HCT116 (cell line): ENCODE data around the gene MEGF10. TPM values are rescaled to one million over a fixed set of nuclear protein-coding genes. Genes with fewer than 3 reads are reported as not detected.

Source experiments
- ATAC-seq: fragments of 200-7000 bp; cut with Tn5 transposase; 2 replicates; pipeline ENCODE4 v1.9.1; 2020; ENCODE audit warnings: mild to moderate bottlenecking, moderate library complexity
- BruUV-seq: library from RNA; stranded (reverse); fragments of 400-500 nt; replicated peaks from 2 replicates; lab custom pipeline; 2021; lab: Mats Ljungman, UMichigan
- CTCF ChIA-PET: fragments of 300-600 bp; sonication (Branson Sonifier 250); formaldehyde crosslinking; loops from one replicate; lab custom pipeline; 2021; ENCODE audit warnings: antibody characterized with exemption; lab: Charles Lee
- POLR2A ChIA-PET: fragments of 300-600, 350-600 bp; sonication (Branson Sonifier 250); formaldehyde crosslinking; loops from one replicate; lab custom pipeline; 2021; ENCODE audit warnings: antibody characterized with exemption; lab: Charles Lee
- RAD21 ChIA-PET, 2 experiments: fragments of 300-600 bp; sonication (Branson Sonifier 250); formaldehyde crosslinking; loops; one replicate each; lab custom pipeline; 2023; ENCODE audit warnings: low total read pairs in 2 of 2; ENCODE audit not compliant: uncharacterized antibody in 2 of 2, unreplicated experiment in 2 of 2, low non-redundant PET in 1 of 2; lab: Charles Lee
- DNase-seq: peaks from one replicate; pipeline ENCODE4 v3.0.0-alpha.2; 2010; ENCODE audit warnings: low read depth, low spot score
- H2AFZ ChIP-seq: fragments of 200-600 bp; shearing (Covaris generic), sonication (generic); 2 replicates; pipeline ENCODE4 v1.6.1; 2017; ENCODE audit warnings: low read depth, mixed run types, mixed read lengths, antibody characterized with exemption, low read length; ENCODE audit not compliant: poor library complexity, severe bottlenecking
- H3K27ac ChIP-seq: 2 replicates; pipeline ENCODE4 v1.5.1; 2012; ENCODE audit warnings: low read depth, low read length
- H3K27me3 ChIP-seq: fragments of 200-600 bp; sonication (generic); 2 replicates; pipeline ENCODE4 v1.6.1; 2016; ENCODE audit warnings: mixed run types, low read length, mixed read lengths; ENCODE audit not compliant: insufficient read depth
- H3K36me3 ChIP-seq, 2 experiments: fragments of 200-500 bp in 1 of 2; fragments of 200-600 bp in 1 of 2; sonication (Bioruptor generic) in 1 of 2; sonication (generic) in 1 of 2; 2 replicates each; pipeline versions ENCODE4 v1.5.1 to v1.6.1; 2014 to 2016; ENCODE audit warnings: low read length in 2 of 2, inconsistent platforms in 1 of 2, mixed read lengths in 1 of 2, mixed run types in 1 of 2; ENCODE audit not compliant: insufficient read depth in 2 of 2, control insufficient read depth in 1 of 2
- H3K4me1 ChIP-seq, 2 experiments: fragments of 200-600 bp in 1 of 2; sonication (generic) in 1 of 2; 2 replicates each; pipeline versions ENCODE4 v1.5.1 to v1.6.1; 2012 to 2017; ENCODE audit warnings: low read length in 2 of 2, inconsistent platforms in 1 of 2, mild to moderate bottlenecking in 1 of 2, mixed read lengths in 1 of 2, mixed run types in 1 of 2, moderate library complexity in 1 of 2; ENCODE audit not compliant: insufficient read depth in 2 of 2, control insufficient read depth in 1 of 2
- H3K4me2 ChIP-seq: fragments of 200-600 bp; sonication (generic); 2 replicates; pipeline ENCODE4 v1.6.1; 2017; ENCODE audit warnings: mixed run types, low read length, mixed read lengths
- H3K4me3 ChIP-seq, 2 experiments: fragments of 200-600 bp in 1 of 2; sonication (generic) in 1 of 2; replicated peaks in 1 of 2; 2 replicates each; pipeline ENCODE4 v1.5.1; 2011 to 2016; ENCODE audit warnings: low read length in 2 of 2, control low read depth in 1 of 2, low read depth in 1 of 2, mild to moderate bottlenecking in 1 of 2, mixed read lengths in 1 of 2, mixed run types in 1 of 2
- H3K79me2 ChIP-seq: fragments of 200-600 bp; sonication (generic); 2 replicates; pipeline ENCODE4 v1.6.1; 2017; ENCODE audit warnings: mild to moderate bottlenecking, mixed run types, low read length, moderate library complexity, mixed read lengths; ENCODE audit not compliant: insufficient read depth
- H3K9ac ChIP-seq: fragments of 200-600 bp; sonication (generic); 2 replicates; pipeline ENCODE4 v1.6.1; 2016; ENCODE audit warnings: low read length, mixed read lengths
- H3K9me2 ChIP-seq: fragments of 200-600 bp; sonication (generic), shearing (Covaris generic); 2 replicates; pipeline ENCODE4 v1.6.1; 2017; ENCODE audit warnings: mixed run types, mild to moderate bottlenecking, moderate library complexity; ENCODE audit not compliant: insufficient read depth
- H3K9me3 ChIP-seq, 2 experiments: fragments of 200-500 bp in 1 of 2; fragments of 200-600 bp in 1 of 2; sonication (Bioruptor generic) in 1 of 2; sonication (generic) in 1 of 2; 2 replicates each; pipeline ENCODE4 v1.6.1; 2014 to 2017; ENCODE audit warnings: low read length in 2 of 2, mixed read lengths in 2 of 2, inconsistent platforms in 1 of 2, low read depth in 1 of 2, mild to moderate bottlenecking in 1 of 2, mixed run types in 1 of 2, moderate library complexity in 1 of 2; ENCODE audit not compliant: control insufficient read depth in 1 of 2, insufficient read depth in 1 of 2
- H4K20me1 ChIP-seq: fragments of 200-600 bp; sonication (generic), shearing (Covaris generic); 2 replicates; pipeline ENCODE4 v1.6.1; 2017; ENCODE audit warnings: mixed run types, mild to moderate bottlenecking, moderate library complexity; ENCODE audit not compliant: insufficient read depth
- CBX3 ChIP-seq: IDR thresholded peaks from 2 replicates; pipeline ENCODE4 v1.6.1; 2012; ENCODE audit warnings: low read depth
- CTCF ChIP-seq, 3 experiments: fragments of 200-600 bp in 1 of 3; sonication (generic) in 1 of 3; IDR thresholded peaks in 2 of 3; conservative IDR thresholded peaks in 1 of 3; 2 replicates each; pipeline ENCODE4 v1.5.1; 2012 to 2017; ENCODE audit warnings: low read depth in 2 of 3, low read length in 2 of 3, antibody characterized with exemption in 1 of 3, borderline replicate concordance in 1 of 3, control low read depth in 1 of 3, mild to moderate bottlenecking in 1 of 3, mixed read lengths in 1 of 3, mixed run types in 1 of 3, moderate library complexity in 1 of 3; ENCODE audit not compliant: insufficient read depth in 1 of 3
- EZH2phosphoT487 ChIP-seq: fragments of 200-600 bp; IDR thresholded peaks from 2 replicates; pipeline ENCODE4 v1.6.1; 2018; ENCODE audit warnings: antibody characterized with exemption, borderline replicate concordance
- FOSL1 ChIP-seq: IDR thresholded peaks from 2 replicates; pipeline ENCODE4 v1.6.1; 2012; ENCODE audit warnings: low read depth
- JUND ChIP-seq: IDR thresholded peaks from 2 replicates; pipeline ENCODE4 v1.6.1; 2012
- MAX ChIP-seq: IDR thresholded peaks from 2 replicates; pipeline ENCODE4 v1.6.1; 2012
- REST ChIP-seq: IDR thresholded peaks from 2 replicates; pipeline ENCODE4 v1.6.1; 2012; ENCODE audit warnings: low read depth
- SP1 ChIP-seq: IDR thresholded peaks from 2 replicates; pipeline ENCODE4 v1.6.1; 2012; ENCODE audit warnings: low read depth
- TCF7L2 ChIP-seq: IDR thresholded peaks from 2 replicates; pipeline ENCODE4 v1.7.0; 2011; ENCODE audit warnings: borderline replicate concordance, inconsistent platforms; ENCODE audit not compliant: insufficient read depth, insufficient read length; ENCODE audit errors: extremely low read depth
- YY1 ChIP-seq: IDR thresholded peaks from 2 replicates; pipeline ENCODE4 v1.6.1; 2011; ENCODE audit warnings: low read length, low read depth, moderate library complexity, mild to moderate bottlenecking; ENCODE audit not compliant: insufficient replicate concordance; ENCODE audit errors: extremely low read depth
- ZNF274 ChIP-seq: fragments of 200-500 bp; sonication (Bioruptor generic); IDR thresholded peaks from 2 replicates; pipeline ENCODE4 v1.6.1; 2014; ENCODE audit warnings: mild to moderate bottlenecking, low read depth, low read length, inconsistent platforms
- intact Hi-C: fragments of 100-400 bp; cut with micrococcal nuclease; formaldehyde crosslinking; loops from 2 replicates; pipeline ENCODE4 v1.10.0; 2022
- total RNA-seq: library from RNA; stranded (reverse); gene quantifications from one replicate; pipeline ENCODE4 v1.2.1, GENCODE V29; 2021; ENCODE audit not compliant: unreplicated experiment

MEGF10 gene
- total RNA-seq, 1 experiment from 2014 or later, result 0.02 TPM

GRCh38 chr5:127363403-127363802, 72.8 kb downstream of the MEGF10 start:
- no TSS peak for BruUV-seq
- ATAC-seq (no peak), DNase-seq (no peak)
- Histone ChIP-seq H3K79me2 (no peaks in the 10 kb centered on the region), H3K9me2 (no peaks in the 10 kb centered on the region), H3K4me3 (no peak overlapping the region), H3K36me3 (no peaks in the 10 kb centered on the region), H3K4me1 (no peaks in the 10 kb centered on the region), H3K4me2 (no peak overlapping the region), H3K27ac (no peak overlapping the region), H3K9me3 (no peaks in the 10 kb centered on the region), H3K27me3 (no peaks in the 10 kb centered on the region), H2AFZ (no peak overlapping the region), H4K20me1 (no peaks in the 10 kb centered on the region), H3K9ac (no peak overlapping the region)
- TF ChIP-seq REST (no peak), TCF7L2 (no peak), EZH2phosphoT487 (no peak), CBX3 (no peak), SP1 (no peak), ZNF274 (no peak)
- intact Hi-C loops, result no loop called here
- ChIA-PET RAD21 (no interaction called here), CTCF (no interaction called here), POLR2A (no interaction called here)

- H3K9me3 ChIP-seq, result no peaks in the 10 kb centered on the region
- H3K79me2 ChIP-seq, result no peaks in the 10 kb centered on the region
- H3K9me2 ChIP-seq, result no peaks in the 10 kb centered on the region
- intact Hi-C loops, result no loop called here
- no peak overlapping the region for H3K27ac ChIP-seq
- DNase-seq (no peak), ATAC-seq (no peak)
- H3K27me3 ChIP-seq, result no peaks in the 10 kb centered on the region
- H3K4me1 ChIP-seq, result no peaks in the 10 kb centered on the region; a peak in 1 of 4 replicates
- ChIA-PET POLR2A (no interaction called here), CTCF (no interaction called here), RAD21 (no interaction called here)
- H2AFZ ChIP-seq, result no peak overlapping the region
- no TSS peak for BruUV-seq
- H3K4me3 ChIP-seq, result no peak overlapping the region
- no peak overlapping the region for H3K9ac ChIP-seq
- no peaks in the 10 kb centered on the region for H3K36me3 ChIP-seq
- TF ChIP-seq JUND, result no peak
- no peak for TF ChIP-seq YY1
- TF ChIP-seq SP1, result no peak
- no peak for TF ChIP-seq TCF7L2
- no peak for TF ChIP-seq FOSL1
- TF ChIP-seq MAX, result no peak
- TF ChIP-seq CTCF (IDR thresholded peaks at IDR 0.05 in 2 of 3, conservative IDR thresholded peaks at IDR 0.05 in 1 of 3; ENCODE audit: borderline replicate concordance in 1 of 3, insufficient read depth in 1 of 3, low read depth in 2 of 3, low read length in 2 of 3), result no peak
- no peaks in the 10 kb centered on the region for H4K20me1 ChIP-seq
- H3K4me2 ChIP-seq, result no peak overlapping the region
Measured at GRCh38 chr5:127367029-127367428, 76.4 kb downstream of the MEGF10 start.
